Head of caudate nucleus (tissue), 42 donors: ENCODE measurements around the gene SAAL1.
A peak's percentile ranks its signal among the peaks of the same experiment; 100 is the strongest.

Experiments used
- DNase-seq, 42 donors: peaks; one replicate each; pipeline versions ENCODE4 v3.0.0 to v3.0.0-alpha.2; 2020 to 2021; ENCODE audit warnings: mixed read lengths in 7 of 42
- intact Hi-C: fragments of 100-400 bp; cut with DNase I; formaldehyde crosslinking; loops from one replicate; pipeline ENCODE4 v1.15.0; 2022

Gene SAAL1

GRCh38 chr11:18091731-18092130 is 14.2 kb downstream of the SAAL1 start:
- intact Hi-C loops, result no loop called here
- peak in 1 of 42 donors; percentile 55 for DNase-seq

DNA sequence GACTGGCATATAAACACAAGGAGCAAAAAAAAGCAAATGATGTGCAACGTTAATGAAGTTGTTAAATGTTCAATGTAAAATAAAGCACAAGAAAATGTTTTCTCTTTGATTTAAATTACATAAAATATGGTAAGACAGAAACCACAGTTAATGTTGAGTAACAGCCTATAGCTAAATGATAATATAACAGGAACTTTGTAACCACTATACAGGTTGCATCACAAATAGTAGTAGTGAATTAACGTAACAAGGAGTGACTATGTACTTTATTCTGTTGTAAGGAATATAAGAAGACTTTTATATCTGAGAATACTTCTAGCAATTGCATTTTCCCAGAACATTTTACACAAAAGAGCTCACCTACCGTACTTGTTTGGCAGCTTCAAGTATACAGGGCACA is 16.9 kb downstream of the SAAL1 start:
- intact Hi-C loops, result no loop called here
- DNase-seq, result no peak

GRCh38 chr11:18088366-18088765 is 17.5 kb downstream of the SAAL1 start:
- no peak for DNase-seq
- intact Hi-C loops, result no loop called here

GRCh38 chr11:18081551-18081950 is 24.3 kb downstream of the SAAL1 start:
- intact Hi-C loops, result no loop called here
- DNase-seq, result no peak

DNA sequence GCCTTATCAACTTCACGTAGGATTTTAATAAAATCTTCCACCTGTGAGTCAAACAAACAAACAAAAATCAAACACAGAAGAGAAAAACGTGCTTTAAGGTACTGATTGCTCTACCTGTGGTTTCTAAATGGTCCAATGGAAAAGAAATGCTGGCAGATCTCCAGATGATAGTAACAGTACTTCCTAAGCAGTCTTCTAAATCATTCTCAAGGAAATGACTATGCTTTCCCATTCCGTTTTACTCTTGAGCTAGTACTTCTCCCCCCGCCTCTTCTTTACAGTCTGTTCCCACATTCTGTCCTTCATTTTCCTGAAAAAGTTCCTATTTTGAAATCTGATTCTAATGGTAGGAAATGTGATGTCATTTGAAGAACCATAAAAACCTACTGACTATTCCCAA is 25.4 kb downstream of the SAAL1 start:
- intact Hi-C loops, result no loop called here

GRCh38 chr11:18078909-18079308 is 27.0 kb downstream of the SAAL1 start:
- DNase-seq, result no peak
- intact Hi-C loops, result no loop called here

More for the DNA sequence above, 25.4 kb downstream of the SAAL1 start:
- DNase-seq, result no peak

GRCh38 chr11:18075444-18075843 is 30.4 kb downstream of the SAAL1 start:
- intact Hi-C loops, result no loop called here
- DNase-seq, result no peak

GRCh38 chr11:18071098-18071705 is 34.7 kb downstream of the SAAL1 start:
- intact Hi-C loops, result no loop called here
- no peak for DNase-seq

DNA sequence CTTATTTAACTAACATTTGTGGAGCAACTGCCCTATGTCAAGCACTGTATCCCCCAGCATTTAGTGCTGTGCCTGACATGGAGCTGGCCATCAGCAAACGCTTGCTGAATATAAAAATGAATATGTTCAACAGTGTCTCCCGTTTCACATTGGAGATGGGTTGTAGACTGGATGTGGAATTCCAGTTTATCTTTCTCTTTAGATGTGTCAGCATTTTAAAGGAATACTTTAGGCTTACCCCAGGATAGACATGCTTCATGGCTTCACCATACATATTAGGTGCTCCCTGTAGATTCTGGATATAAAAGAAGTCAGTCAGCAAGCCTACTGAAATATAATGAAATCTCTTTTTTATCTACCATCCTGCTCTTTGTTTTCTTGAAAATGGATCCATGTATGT is 38.5 kb downstream of the SAAL1 start:
- intact Hi-C loops, result no loop called here
- no peak for DNase-seq

GRCh38 chr11:18066626-18067025 is 39.3 kb downstream of the SAAL1 start:
- intact Hi-C loops, result no loop called here
- DNase-seq, result no peak

- DNase-seq, result no peak
- intact Hi-C loops, result no loop called here
These were observed 40.3 kb downstream of the SAAL1 start for GRCh38 chr11:18065572-18065971.

DNA sequence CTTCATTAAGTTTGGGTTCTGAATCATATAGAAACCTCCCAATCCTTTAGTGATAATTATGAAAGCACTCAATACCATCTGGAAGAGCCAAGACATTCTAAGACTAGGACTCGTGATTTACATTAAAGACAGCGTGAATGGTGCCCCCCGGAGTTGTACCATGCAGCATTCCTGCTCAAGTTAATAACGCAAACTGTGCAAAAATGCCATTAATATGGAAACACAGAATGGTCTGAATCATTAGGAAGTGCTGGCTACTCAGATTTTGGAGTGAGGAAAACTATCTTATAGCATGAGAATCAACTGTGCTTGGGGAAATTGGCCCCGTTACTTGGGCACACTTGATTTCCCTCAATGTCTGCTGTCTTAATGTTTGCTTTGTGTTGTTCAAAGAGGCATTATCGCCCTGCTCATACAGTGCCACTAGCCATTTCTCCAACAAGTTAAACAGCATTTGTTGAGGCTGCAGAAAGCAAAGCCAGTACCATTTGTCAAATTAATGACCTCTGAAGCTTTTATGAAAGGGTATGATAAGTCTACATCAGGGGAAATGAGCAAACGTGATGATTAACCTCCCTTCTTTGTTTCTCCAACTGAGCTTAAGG is 41.3 kb downstream of the SAAL1 start:
- intact Hi-C loops, result no loop called here
- no peak for DNase-seq

DNA sequence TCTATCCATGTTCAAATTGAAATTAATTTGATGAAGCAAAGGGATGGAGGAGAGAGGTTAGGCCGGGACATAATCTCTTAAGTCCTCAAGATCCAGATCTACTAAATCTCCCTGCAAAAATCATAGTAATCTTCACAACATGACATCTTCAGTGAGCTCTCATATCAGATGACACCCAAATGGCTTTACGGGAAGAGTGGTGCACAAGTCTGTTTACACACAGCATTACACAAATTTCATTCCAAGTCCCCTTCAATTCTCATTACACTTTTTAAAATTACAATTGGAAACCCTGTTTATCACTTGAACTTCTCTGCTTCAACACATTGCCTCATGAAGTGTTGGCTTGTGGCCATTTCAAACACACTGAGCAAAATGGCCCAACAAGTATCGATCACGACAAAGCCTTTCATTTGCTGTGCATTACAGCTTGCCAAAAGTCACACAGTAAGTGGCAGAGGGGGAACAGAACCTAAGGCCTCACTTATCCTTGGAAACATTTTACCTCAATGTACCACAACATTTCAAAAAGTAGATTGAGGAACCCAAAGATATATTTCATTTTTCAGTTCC is 41.9 kb downstream of the SAAL1 start:
- DNase-seq, result no peak
- intact Hi-C loops, result no loop called here

GRCh38 chr11:18063125-18063524 is 42.8 kb downstream of the SAAL1 start:
- no peak for DNase-seq
- intact Hi-C loops, result no loop called here

DNA sequence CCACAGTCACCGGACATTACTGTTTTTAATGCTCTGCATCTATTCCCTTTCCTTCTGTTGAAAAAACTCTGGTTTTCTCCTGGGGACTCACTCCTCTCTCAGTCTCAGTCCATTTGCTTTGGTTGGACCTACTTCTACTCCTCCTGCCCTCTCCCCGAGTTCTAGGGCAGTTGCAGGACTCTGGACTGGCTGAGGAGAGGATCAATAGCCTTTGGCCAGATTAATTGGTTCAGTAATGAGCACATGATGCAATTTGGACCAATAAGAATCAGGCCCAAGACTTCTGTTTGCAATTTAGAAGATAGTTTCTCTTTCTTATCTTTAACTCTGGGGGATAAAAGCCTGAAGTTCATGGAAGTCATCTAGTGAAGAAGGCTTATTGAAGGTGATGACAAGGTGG is 44.5 kb downstream of the SAAL1 start:
- DNase-seq, result no peak
- intact Hi-C loops, result no loop called here

DNA sequence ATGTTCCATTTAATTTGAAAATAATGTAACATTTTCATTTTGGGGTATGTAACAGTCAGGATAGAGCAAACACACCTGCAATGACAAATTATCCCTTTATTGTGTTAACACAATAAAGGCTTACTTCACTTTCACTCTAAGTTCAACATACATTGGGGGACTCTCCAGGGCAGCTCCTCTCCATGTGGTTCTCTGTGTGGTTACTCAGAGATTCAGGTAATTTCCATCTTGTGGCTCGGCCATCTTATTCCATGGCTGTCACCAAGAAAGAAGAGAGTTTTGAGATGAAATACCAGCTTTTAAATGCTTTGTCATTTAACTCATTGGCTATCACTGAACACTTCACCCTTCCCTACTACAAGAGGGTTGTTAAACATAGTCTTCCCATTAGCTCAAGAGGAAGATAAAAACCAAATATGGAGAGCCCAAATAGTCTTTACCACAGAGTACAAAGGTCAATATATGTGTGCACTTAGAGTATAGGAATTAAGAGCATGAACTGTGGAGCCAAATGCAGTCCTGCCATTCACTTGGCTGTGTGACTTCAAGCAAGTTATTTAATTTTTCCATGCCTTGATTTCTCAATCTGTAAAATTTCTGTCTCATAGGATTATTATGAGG is 49.2 kb downstream of the SAAL1 start:
- DNase-seq, result no peak
- intact Hi-C loops, result no loop called here

DNA sequence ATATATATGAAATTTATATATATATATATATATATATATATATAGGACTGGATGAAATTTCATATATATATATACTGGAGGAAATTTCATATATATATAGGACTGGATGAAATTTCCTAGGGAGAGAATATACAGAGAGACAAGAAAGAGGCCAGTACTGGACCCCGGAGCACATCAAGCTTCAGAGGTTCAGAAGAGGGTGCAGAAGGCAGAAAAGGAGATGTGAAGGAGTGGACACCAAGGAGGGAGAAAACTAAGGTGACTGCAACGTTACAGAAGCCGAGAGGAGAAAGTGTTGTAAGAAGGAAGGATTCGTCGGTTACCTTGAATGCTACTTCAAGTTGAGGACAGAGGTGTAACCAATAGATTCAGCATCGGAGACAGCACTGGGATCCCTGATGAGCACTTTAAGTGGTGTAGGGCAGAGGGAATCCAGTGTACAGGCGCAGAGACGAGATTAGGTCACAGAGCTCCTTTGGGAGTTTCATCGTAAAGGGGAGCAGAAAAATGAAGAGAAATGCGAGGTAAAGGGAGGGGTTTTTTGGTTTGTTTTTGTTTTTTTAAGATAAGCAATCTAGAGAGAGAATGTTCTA is 51.3 kb downstream of the SAAL1 start:
- DNase-seq, result no peak
- intact Hi-C loops, result no loop called here

- no peak for DNase-seq
- intact Hi-C loops, result no loop called here
These were observed 55.0 kb downstream of the SAAL1 start for GRCh38 chr11:18050848-18051247.

DNA sequence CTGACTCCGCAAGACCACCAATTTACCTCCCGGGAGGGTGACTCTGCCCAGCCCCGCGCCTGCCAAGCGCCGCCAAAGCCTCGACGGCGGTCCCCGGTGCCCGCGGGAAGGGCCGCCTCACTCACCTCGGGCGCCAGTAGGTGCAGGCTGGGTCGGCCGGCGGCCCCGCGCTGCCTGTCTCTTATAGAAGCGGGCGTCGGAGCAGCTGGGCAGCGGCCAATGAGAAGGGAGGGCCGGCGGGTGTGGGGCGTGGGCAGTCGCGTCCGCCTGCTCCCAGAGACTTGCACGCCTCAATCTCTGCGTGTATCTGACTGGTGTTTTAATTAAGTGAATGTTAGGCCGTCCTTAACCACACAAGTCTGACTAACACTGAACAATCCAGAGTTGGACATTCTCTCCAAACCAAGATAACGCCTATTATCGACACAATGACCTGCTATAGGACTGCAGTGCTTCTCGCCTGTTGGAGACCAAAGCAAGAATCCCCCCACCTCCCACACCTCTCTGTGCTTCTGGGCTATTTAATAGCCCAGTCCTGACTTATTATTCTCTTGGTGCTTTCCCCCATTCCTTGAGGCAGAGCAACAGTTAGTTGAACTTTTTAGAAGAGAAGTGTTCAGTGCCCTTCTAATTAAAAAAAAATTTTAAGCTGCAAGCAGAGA is 59.6 kb downstream of the SAAL1 start, which contains the start of gene TPH1:
Gene TPH1, minus strand, starts transcription at position 154 of the 662 bp plus-strand sequence. CDS start 5,507 bp downstream, outside the sequence.
- peak in 2 of 42 donors; percentile 7 to 12 for DNase-seq
- intact Hi-C loops, result no loop called here

- DNase-seq, result no peak
- intact Hi-C loops, result no loop called here
These were observed 69.4 kb downstream of the SAAL1 start for GRCh38 chr11:18036456-18036855.
